ENCODE data around the gene UPK1B. TPM values are rescaled to one million over a fixed set of nuclear protein-coding genes. Genes with fewer than 3 reads are reported as not detected.

The UPK1B gene
- total RNA-seq, 4 donors from 2014 or later = not detected

DNA sequence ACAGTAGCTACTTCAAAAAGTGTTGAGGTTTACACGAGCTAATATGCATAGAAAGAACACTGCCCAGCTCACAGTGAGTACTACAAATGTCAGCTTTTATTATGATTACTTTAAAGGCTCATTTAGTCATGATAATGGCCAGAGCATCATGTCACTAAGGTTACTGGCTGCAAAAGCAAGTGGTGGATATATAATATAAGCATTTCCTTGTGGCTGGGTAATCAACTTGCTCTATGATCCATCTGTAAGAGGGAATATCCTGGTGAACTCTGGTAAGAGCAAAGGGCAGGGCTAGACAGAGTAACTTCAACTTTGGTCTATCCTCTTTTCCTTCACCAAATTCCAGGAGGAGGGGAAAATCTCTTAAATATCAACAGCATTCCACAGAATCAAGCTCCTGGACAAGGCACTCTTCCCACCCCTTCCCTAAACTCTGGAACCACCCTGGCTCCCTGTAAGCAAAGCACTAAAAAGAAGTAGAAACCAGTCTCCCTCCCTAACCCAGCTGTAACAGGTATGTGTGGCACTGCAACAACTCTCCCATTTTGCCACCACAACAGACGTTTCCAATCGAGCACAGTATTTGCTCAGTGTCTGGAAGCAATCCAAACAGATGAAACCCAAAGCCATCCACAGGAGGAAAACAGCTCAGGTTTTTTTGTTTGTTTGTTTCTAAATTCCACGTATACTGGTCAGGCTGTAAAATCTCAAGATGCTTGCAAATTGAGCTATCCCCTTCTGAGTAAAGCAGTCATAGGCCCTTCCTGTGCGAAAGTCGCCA, 53.9 kb downstream of the UPK1B start:
- Histone ChIP-seq H3K27ac (no peak overlapping the region), H3K4me3 (no peak overlapping the region), H3K9me3 (no peaks in the 10 kb centered on the region), H3K36me3 (peaks cover 0 to 50% of the 10 kb centered on the region in 2 donors), H3K4me1 (no peaks in the 10 kb centered on the region), H3K27me3 (no peaks in the 10 kb centered on the region)
- intact Hi-C loops (cut with DNase I; ENCODE audit: low total_unique reads) (no loop called here), in situ Hi-C loops (cut with MboI; ENCODE audit: low sequenced_read_pairs in 4 of 4) (loop anchor here in 2 of 4 donors (25.0 kb wide), 1 partner anchor 340 kb away; no protein-coding TSS in a partner anchor)
- DNase-seq = no peak
- no peak for ATAC-seq
- no peak for TF ChIP-seq POLR2A (IDR thresholded peaks at IDR 0.05)
- TF ChIP-seq, protein P1, sequence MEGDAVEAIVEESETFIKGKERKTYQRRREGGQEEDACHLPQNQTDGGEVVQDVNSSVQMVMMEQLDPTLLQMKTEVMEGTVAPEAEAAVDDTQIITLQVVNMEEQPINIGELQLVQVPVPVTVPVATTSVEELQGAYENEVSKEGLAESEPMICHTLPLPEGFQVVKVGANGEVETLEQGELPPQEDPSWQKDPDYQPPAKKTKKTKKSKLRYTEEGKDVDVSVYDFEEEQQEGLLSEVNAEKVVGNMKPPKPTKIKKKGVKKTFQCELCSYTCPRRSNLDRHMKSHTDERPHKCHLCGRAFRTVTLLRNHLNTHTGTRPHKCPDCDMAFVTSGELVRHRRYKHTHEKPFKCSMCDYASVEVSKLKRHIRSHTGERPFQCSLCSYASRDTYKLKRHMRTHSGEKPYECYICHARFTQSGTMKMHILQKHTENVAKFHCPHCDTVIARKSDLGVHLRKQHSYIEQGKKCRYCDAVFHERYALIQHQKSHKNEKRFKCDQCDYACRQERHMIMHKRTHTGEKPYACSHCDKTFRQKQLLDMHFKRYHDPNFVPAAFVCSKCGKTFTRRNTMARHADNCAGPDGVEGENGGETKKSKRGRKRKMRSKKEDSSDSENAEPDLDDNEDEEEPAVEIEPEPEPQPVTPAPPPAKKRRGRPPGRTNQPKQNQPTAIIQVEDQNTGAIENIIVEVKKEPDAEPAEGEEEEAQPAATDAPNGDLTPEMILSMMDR (IDR thresholded peaks at IDR 0.05 in 4 of 5, conservative IDR thresholded peaks at IDR 0.05 in 1 of 5) = no peak

DNA sequence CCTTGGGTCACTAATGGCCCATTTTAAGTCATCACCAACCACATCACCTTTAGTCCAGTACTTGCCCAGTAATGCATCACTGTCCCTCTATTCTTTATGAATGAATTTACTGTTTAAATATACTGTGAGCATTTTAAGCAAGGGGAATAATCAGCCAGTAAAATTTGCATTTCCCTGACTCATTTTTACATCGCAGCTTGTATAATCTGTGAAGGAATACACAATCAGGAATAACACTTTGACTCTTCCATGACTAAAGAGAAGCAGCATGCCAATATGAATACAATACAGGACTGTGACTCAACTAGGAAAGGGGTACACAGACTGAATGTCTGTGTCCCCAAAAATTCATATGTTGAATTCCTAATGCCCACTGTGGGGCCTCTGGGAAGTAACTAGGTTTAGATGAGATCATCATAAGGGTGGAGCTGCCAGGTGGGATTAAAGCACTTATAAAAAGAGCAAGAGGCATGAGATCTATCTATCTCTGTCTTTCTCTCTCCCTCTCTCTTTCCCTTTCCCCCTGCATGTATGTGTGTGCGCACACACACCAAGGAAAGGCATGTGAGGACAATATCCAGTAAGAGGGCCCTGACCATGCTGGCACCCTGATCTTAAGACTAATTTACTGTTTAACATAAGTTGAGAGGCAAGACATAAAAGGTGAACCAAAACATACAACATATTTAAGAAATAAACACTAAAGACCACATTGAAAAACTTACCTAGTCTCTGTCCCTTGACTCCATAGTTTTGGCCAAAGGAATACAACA, 55.2 kb downstream of the UPK1B start:
- H3K4me1 ChIP-seq = no peaks in the 10 kb centered on the region
- H3K27me3 ChIP-seq = no peaks in the 10 kb centered on the region
- DNase-seq (no peak), ATAC-seq (no peak)
- peaks cover 0 to 37% of the 10 kb centered on the region in 2 donors for H3K36me3 ChIP-seq
- in situ Hi-C loops (cut with MboI; ENCODE audit: low sequenced_read_pairs in 4 of 4) = loop anchor here in 2 of 4 donors (25.0 kb wide), 1 partner anchor 341 kb away; no protein-coding TSS in a partner anchor
- intact Hi-C loops (cut with DNase I; ENCODE audit: low total_unique reads) = no loop called here
- H3K9me3 ChIP-seq = no peaks in the 10 kb centered on the region
- H3K4me3 ChIP-seq = no peak overlapping the region
- no peak overlapping the region for H3K27ac ChIP-seq
- TF ChIP-seq, protein P1 (IDR thresholded peaks at IDR 0.05 in 4 of 5, conservative IDR thresholded peaks at IDR 0.05 in 1 of 5) = no peak
- TF ChIP-seq POLR2A (IDR thresholded peaks at IDR 0.05) = no peak

DNA sequence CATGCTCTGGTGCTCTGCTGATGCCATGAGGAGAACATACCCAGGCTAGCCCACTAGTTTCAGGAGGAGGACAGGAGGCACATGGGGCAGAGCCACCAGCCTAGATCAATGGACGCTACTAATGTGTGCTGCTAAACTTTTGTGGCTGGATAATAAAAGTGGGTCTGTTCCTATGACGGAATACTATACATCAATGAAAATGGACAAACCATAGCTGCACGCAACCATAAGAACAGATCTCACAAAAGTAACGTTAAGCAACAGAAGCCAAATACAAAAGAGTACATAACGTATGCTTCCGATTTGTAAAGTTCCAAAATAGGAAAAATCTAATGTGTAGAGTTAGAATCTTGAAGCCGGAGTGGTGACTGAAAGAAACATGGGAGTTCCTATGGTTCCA, 55.8 kb downstream of the UPK1B start:
- no peak for ATAC-seq
- H3K4me1 ChIP-seq = no peaks in the 10 kb centered on the region
- intact Hi-C loops (cut with DNase I; ENCODE audit: low total_unique reads) (no loop called here), in situ Hi-C loops (cut with MboI; ENCODE audit: low sequenced_read_pairs in 4 of 4) (loop anchor here in 2 of 4 donors (25.0 kb wide), 1 partner anchor 342 kb away; no protein-coding TSS in a partner anchor)
- H3K9me3 ChIP-seq = no peaks in the 10 kb centered on the region
- H3K27me3 ChIP-seq = no peaks in the 10 kb centered on the region
- H3K27ac ChIP-seq = no peak overlapping the region
- no peak for DNase-seq
- H3K36me3 ChIP-seq = peaks cover 0 to 37% of the 10 kb centered on the region in 2 donors
- TF ChIP-seq, protein P1 (IDR thresholded peaks at IDR 0.05 in 4 of 5, conservative IDR thresholded peaks at IDR 0.05 in 1 of 5) = no peak
- TF ChIP-seq POLR2A (IDR thresholded peaks at IDR 0.05) = no peak
- no peak overlapping the region for H3K4me3 ChIP-seq

DNA sequence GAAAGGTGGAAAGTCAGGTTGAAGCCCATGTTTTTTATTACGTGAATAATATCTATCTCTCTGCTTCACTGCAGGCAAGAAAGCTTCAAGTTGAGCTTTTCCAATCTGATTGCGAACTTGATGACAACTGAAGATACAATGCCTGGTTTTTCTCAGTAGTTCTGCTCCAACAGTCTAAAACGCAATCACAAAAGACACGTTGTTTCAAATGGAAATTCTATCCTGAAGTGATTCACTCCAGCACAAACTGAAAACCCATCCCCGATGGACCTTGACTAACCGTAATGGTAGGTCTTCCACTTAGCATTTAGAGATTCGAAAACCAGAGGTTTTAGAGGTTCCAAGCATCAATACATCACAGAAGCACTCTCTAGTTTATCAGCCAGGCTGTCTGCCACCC, 56.7 kb downstream of the UPK1B start:
- Histone ChIP-seq H3K27me3 (no peaks in the 10 kb centered on the region), H3K27ac (no peak overlapping the region), H3K36me3 (peaks cover 0 to 43% of the 10 kb centered on the region in 2 donors), H3K9me3 (no peaks in the 10 kb centered on the region), H3K4me1 (no peaks in the 10 kb centered on the region), H3K4me3 (no peak overlapping the region)
- in situ Hi-C loops (cut with MboI; ENCODE audit: low sequenced_read_pairs in 4 of 4) (loop anchor here in 2 of 4 donors (25.0 kb wide), 1 partner anchor 343 kb away; no protein-coding TSS in a partner anchor), intact Hi-C loops (cut with DNase I; ENCODE audit: low total_unique reads) (no loop called here)
- TF ChIP-seq, protein P1 (IDR thresholded peaks at IDR 0.05 in 4 of 5, conservative IDR thresholded peaks at IDR 0.05 in 1 of 5) = no peak
- TF ChIP-seq POLR2A (IDR thresholded peaks at IDR 0.05) = no peak
- ATAC-seq = no peak
- DNase-seq = no peak
